Neuronal stem cell (in vitro differentiated cells): ENCODE measurements around the gene WSCD2.

ENCODE experiments used
- DNase-seq: peaks from one replicate; pipeline ENCODE4 v3.0.0-alpha.2; 2013; ENCODE audit warnings: low spot score
- H2AFZ ChIP-seq: one replicate; pipeline ENCODE4 v1.6.1; 2013; ENCODE audit warnings: mild to moderate bottlenecking, low read length, inconsistent platforms
- H2AK5ac ChIP-seq: 2 replicates; pipeline ENCODE4 v1.6.1; 2013; ENCODE audit warnings: low read depth, mild to moderate bottlenecking, inconsistent platforms, low read length, moderate library complexity, mixed read lengths
- H2BK120ac ChIP-seq: 2 replicates; pipeline ENCODE4 v1.6.1; 2013; ENCODE audit warnings: low read depth, mild to moderate bottlenecking, inconsistent platforms, low read length, moderate library complexity, mixed read lengths
- H2BK12ac ChIP-seq: one replicate; pipeline ENCODE4 v1.6.1; 2013; ENCODE audit warnings: low read length, inconsistent platforms
- H2BK15ac ChIP-seq: 2 replicates; pipeline ENCODE4 v1.6.1; 2013; ENCODE audit warnings: mild to moderate bottlenecking, low read length, inconsistent platforms, mixed read lengths
- H2BK5ac ChIP-seq: one replicate; pipeline ENCODE4 v1.6.1; 2013; ENCODE audit warnings: inconsistent platforms, mild to moderate bottlenecking, low read length, moderate library complexity
- H3K14ac ChIP-seq: one replicate; pipeline ENCODE4 v1.6.1; 2013; ENCODE audit warnings: low read length, inconsistent platforms
- H3K18ac ChIP-seq: 2 replicates; pipeline ENCODE4 v1.6.1; 2013; ENCODE audit warnings: low read length, inconsistent platforms
- H3K23ac ChIP-seq: 2 replicates; pipeline ENCODE4 v1.6.1; 2013; ENCODE audit warnings: low read depth, mild to moderate bottlenecking, mixed read lengths, low read length, inconsistent platforms; ENCODE audit not compliant: poor library complexity
- H3K27ac ChIP-seq: replicated peaks from 3 replicates; pipeline ENCODE4 v1.5.1; 2013; ENCODE audit warnings: low read length, inconsistent platforms
- H3K27me3 ChIP-seq, 3 experiments: 2 replicates each; pipeline ENCODE4 v1.6.1; 2013; ENCODE audit warnings: low read length in 3 of 3, mild to moderate bottlenecking in 2 of 3, inconsistent platforms in 1 of 3, low read depth in 1 of 3, mixed read lengths in 1 of 3, moderate library complexity in 1 of 3; ENCODE audit not compliant: control insufficient read depth in 3 of 3, insufficient read depth in 3 of 3
- H3K36me3 ChIP-seq, 2 donors: replicated peaks in 1 of 2; 2 replicates each; pipeline ENCODE4 v1.6.1; 2013; ENCODE audit warnings: low read length in 2 of 2; ENCODE audit not compliant: control insufficient read depth in 2 of 2, insufficient read depth in 2 of 2
- H3K4ac ChIP-seq: 2 replicates; pipeline ENCODE4 v1.6.1; 2013; ENCODE audit warnings: inconsistent platforms, mild to moderate bottlenecking, low read length, moderate library complexity
- H3K4me1 ChIP-seq, 2 donors: 1 replicate in 1 of 2; 2 replicates in 1 of 2; pipeline ENCODE4 v1.6.1; 2013; ENCODE audit warnings: low read length in 2 of 2, low read depth in 1 of 2; ENCODE audit not compliant: control insufficient read depth in 2 of 2, insufficient read depth in 1 of 2
- H3K4me2 ChIP-seq: one replicate; pipeline ENCODE4 v1.6.1; 2013; ENCODE audit warnings: mild to moderate bottlenecking, low read length, inconsistent platforms; ENCODE audit not compliant: insufficient read depth, poor library complexity, severe bottlenecking
- H3K4me3 ChIP-seq, 2 donors: 2 replicates each; pipeline ENCODE4 v1.5.1; 2013; ENCODE audit warnings: low read length in 2 of 2, mild to moderate bottlenecking in 2 of 2, inconsistent platforms in 1 of 2, moderate library complexity in 1 of 2
- H3K79me1 ChIP-seq: one replicate; pipeline ENCODE4 v1.6.1; 2013; ENCODE audit warnings: low read depth, mild to moderate bottlenecking, inconsistent platforms, low read length, moderate library complexity
- H3K9ac ChIP-seq: one replicate; pipeline ENCODE4 v1.6.1; 2013; ENCODE audit warnings: mild to moderate bottlenecking, low read depth, low read length, inconsistent platforms; ENCODE audit not compliant: poor library complexity
- H3K9me3 ChIP-seq, 2 donors: replicated peaks in 1 of 2; 2 replicates each; pipeline versions ENCODE3 to v1.6.1; 2013; ENCODE audit warnings: low read length in 2 of 2, mild to moderate bottlenecking in 2 of 2, inconsistent platforms in 1 of 2, low read depth in 1 of 2, mixed read lengths in 1 of 2, moderate library complexity in 1 of 2; ENCODE audit not compliant: control insufficient read depth in 2 of 2, insufficient read depth in 1 of 2
- H4K8ac ChIP-seq: one replicate; pipeline ENCODE4 v1.6.1; 2013; ENCODE audit warnings: low read depth, mild to moderate bottlenecking, inconsistent platforms, low read length, moderate library complexity
- H4K91ac ChIP-seq: one replicate; pipeline ENCODE4 v1.6.1; 2013; ENCODE audit warnings: low read length, low read depth, mild to moderate bottlenecking, inconsistent platforms; ENCODE audit not compliant: poor library complexity
- WGBS, 2 donors: extraction: QIAGEN DNeasy Blood & Tissue Kit; methylation state at CpG; one replicate each; pipeline ENCODE4 v1.1.7; 2013; ENCODE audit warnings: missing lambda C conversion rate in 2 of 2, mixed read lengths in 1 of 2; ENCODE audit not compliant: insufficient read length in 2 of 2, insufficient replicate concordance in 1 of 2; ENCODE audit errors: extremely low coverage in 2 of 2; 5-methylcytosine and 5-hydroxymethylcytosine counted together

The WSCD2 gene

DNA sequence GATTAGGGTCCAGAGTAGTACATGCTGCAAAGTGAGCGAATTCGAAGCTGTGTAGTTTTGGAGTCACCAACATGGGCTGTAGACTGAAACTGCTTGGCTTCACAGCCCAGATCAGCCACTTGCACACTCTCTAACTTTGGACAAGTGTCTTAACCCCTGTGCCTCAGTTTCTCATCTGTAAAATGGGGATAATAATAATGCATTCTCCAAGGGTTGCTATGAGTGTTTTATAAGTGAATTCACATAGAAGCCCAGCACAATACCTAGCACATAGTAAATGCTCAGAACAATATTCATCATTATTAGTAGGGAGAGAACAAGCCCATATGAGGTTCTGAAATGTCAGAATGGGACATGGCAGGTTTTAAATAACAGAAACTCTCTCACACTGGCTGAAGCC, 10.4 kb downstream of the WSCD2 start:
- Histone ChIP-seq H3K9me3 (no peaks in the 10 kb centered on the region), H3K18ac (no peak overlapping the region), H4K8ac (no peak overlapping the region), H3K27ac (no peak overlapping the region), H3K27me3 (no peaks in the 10 kb centered on the region), H2BK120ac (no peak overlapping the region), H3K9ac (no peak overlapping the region), H3K79me1 (no peaks in the 10 kb centered on the region), H2BK5ac (no peak overlapping the region), H2BK12ac (no peak overlapping the region), H3K14ac (no peak overlapping the region), H3K23ac (no peak overlapping the region), H3K4ac (no peak overlapping the region), H4K91ac (no peak overlapping the region), H3K4me1 (peaks cover 0 to 10% of the 10 kb centered on the region in 2 donors), H2AK5ac (no peak overlapping the region), H3K4me3 (no peak overlapping the region), H2AFZ (no peak overlapping the region), H2BK15ac (no peak overlapping the region), H3K36me3 (no peaks in the 10 kb centered on the region), H3K4me2 (no peak overlapping the region)
- DNase-seq, result no peak
- no CpG with 5 or more reads among the region's 2 CpGs for WGBS, 2 donors

DNA sequence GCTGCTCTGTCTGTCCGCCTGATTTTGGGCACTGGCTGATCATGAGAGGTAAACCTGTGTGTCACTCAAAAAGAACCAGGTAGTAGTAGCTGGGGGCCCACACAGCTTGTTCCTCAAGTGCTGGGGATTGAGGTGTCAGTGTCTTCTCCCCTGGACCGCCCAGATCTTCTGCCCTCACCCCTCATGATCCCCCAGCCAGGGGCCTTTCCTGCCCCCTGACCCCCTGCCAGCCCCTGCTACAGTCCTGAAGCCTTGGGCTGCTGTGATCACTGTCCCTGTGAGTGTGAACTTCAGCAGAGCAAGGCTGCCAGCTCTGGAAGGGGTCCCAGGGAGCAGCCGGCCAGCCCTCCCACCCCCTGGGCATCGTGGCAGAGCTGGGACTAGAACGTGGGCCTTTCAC, 11.4 kb downstream of the WSCD2 start:
- no peaks in the 10 kb centered on the region for H3K79me1 ChIP-seq
- H3K4me2 ChIP-seq, result no peak overlapping the region
- no peak overlapping the region for H3K9ac ChIP-seq
- H3K14ac ChIP-seq, result no peak overlapping the region
- no peak overlapping the region for H3K4me3 ChIP-seq
- H3K27ac ChIP-seq, result no peak overlapping the region
- no CpG with 5 or more reads among the region's 5 CpGs for whole genome bisulfite sequencing, 2 donors
- H3K23ac ChIP-seq, result no peak overlapping the region
- peaks cover 0 to 10% of the 10 kb centered on the region in 2 donors for H3K4me1 ChIP-seq
- peak overlapping the region; percentile 77 for H3K18ac ChIP-seq
- H2BK15ac ChIP-seq, result peak overlapping the region; percentile 50
- DNase-seq, result no peak
- H4K8ac ChIP-seq, result no peak overlapping the region
- H2AK5ac ChIP-seq, result peak overlapping the region; percentile 76
- no peak overlapping the region for H4K91ac ChIP-seq
- H3K4ac ChIP-seq, result no peak overlapping the region
- no peaks in the 10 kb centered on the region for H3K36me3 ChIP-seq
- no peak overlapping the region for H2BK12ac ChIP-seq
- H3K9me3 ChIP-seq, result no peaks in the 10 kb centered on the region
- H2AFZ ChIP-seq, result no peak overlapping the region
- H2BK5ac ChIP-seq, result no peak overlapping the region
- H2BK120ac ChIP-seq, result no peak overlapping the region
- no peaks in the 10 kb centered on the region for H3K27me3 ChIP-seq

DNA sequence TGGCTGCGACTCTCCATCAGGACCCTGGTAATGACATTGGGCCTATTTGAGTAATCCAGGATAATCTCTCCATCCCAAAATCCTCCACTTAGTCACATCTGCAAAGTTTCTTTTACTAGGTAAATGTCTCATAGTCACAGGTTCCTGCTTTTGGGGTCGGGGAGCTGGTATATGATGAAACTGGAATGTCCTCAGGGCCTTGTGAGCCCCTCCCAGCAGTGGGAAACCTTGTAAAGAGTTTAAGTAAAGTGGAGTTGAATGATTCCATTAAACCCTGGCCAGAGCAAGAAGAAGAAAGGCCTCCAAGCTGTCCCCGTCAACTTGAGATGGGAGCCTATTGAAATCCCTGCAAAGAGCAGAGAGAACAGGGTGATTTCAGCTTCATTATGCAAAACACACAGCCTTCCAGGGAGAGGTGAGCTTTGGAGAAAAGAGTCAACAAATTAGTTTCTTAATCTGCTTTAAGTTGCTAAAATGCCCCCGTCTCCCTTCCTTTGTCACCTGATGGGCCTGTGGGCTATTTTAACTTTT, 12.6 kb downstream of the WSCD2 start:
- no peaks in the 10 kb centered on the region for H3K36me3 ChIP-seq
- no peaks in the 10 kb centered on the region for H3K9me3 ChIP-seq
- no peaks in the 10 kb centered on the region for H3K79me1 ChIP-seq
- H3K4me3 ChIP-seq, result no peak overlapping the region
- no peak overlapping the region for H2BK12ac ChIP-seq
- no peak overlapping the region for H3K4me2 ChIP-seq
- peak; percentile 30 for DNase-seq
- H2BK5ac ChIP-seq, result no peak overlapping the region
- no peak overlapping the region for H2BK15ac ChIP-seq
- peak overlapping the region; percentile 36 for H2AK5ac ChIP-seq
- no peak overlapping the region for H2AFZ ChIP-seq
- no peaks in the 10 kb centered on the region for H3K27me3 ChIP-seq
- peak overlapping the region; percentile 44 for H3K27ac ChIP-seq
- H2BK120ac ChIP-seq, result no peak overlapping the region
- peaks cover 0 to 10% of the 10 kb centered on the region in 2 donors for H3K4me1 ChIP-seq
- no CpG with 5 or more reads among the region's 4 CpGs for WGBS, 2 donors
- H3K23ac ChIP-seq, result no peak overlapping the region
- no peak overlapping the region for H3K14ac ChIP-seq
- no peak overlapping the region for H3K18ac ChIP-seq
- no peak overlapping the region for H4K8ac ChIP-seq
- no peak overlapping the region for H3K4ac ChIP-seq
- H4K91ac ChIP-seq, result no peak overlapping the region
- H3K9ac ChIP-seq, result no peak overlapping the region

DNA sequence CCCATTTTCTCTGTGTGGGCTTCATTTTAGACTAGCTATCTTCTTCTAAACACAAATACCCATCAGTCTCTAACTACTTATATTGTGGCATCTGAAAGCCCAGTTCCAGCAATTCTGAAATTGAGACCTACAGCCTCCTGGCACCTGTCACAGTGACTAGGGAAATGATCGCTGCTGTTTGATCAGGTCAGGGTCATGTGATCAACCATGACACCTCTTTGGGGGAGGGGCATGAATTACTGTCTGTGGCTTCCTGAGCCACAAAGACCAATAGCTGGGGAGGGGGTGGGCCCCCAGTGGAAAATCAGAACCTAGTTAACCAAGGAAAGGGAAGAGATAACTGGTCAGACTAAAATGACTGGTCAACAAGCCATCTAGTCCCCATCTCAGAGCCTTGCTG, 14.1 kb downstream of the WSCD2 start:
- H3K27me3 ChIP-seq, result no peaks in the 10 kb centered on the region
- H4K91ac ChIP-seq, result no peak overlapping the region
- H3K36me3 ChIP-seq, result no peaks in the 10 kb centered on the region
- H4K8ac ChIP-seq, result no peak overlapping the region
- no peaks in the 10 kb centered on the region for H3K79me1 ChIP-seq
- H2AK5ac ChIP-seq, result peak overlapping the region; percentile 2
- H2AFZ ChIP-seq, result no peak overlapping the region
- H2BK120ac ChIP-seq, result no peak overlapping the region
- H3K4me3 ChIP-seq, result no peak overlapping the region
- H2BK15ac ChIP-seq, result no peak overlapping the region
- no peak overlapping the region for H2BK12ac ChIP-seq
- no CpG with 5 or more reads among the region's 1 CpG for WGBS, 2 donors
- H3K18ac ChIP-seq, result no peak overlapping the region
- H3K9me3 ChIP-seq, result no peaks in the 10 kb centered on the region
- H3K23ac ChIP-seq, result no peak overlapping the region
- no peak overlapping the region for H3K9ac ChIP-seq
- H3K27ac ChIP-seq, result no peak overlapping the region
- no peak overlapping the region for H3K4ac ChIP-seq
- H2BK5ac ChIP-seq, result no peak overlapping the region
- no peak overlapping the region for H3K14ac ChIP-seq
- H3K4me1 ChIP-seq, result peaks cover 0 to 10% of the 10 kb centered on the region in 2 donors
- DNase-seq, result no peak
- no peak overlapping the region for H3K4me2 ChIP-seq
